Embryonic facial prominence (tissue), 1 donor: ENCODE data around the gene UQCR10.

Experiments used
- DNase-seq: peaks from one replicate; pipeline ENCODE4 v3.0.0-alpha.2; 2016; ENCODE audit errors: extremely low spot score

UQCR10 gene

DNA sequence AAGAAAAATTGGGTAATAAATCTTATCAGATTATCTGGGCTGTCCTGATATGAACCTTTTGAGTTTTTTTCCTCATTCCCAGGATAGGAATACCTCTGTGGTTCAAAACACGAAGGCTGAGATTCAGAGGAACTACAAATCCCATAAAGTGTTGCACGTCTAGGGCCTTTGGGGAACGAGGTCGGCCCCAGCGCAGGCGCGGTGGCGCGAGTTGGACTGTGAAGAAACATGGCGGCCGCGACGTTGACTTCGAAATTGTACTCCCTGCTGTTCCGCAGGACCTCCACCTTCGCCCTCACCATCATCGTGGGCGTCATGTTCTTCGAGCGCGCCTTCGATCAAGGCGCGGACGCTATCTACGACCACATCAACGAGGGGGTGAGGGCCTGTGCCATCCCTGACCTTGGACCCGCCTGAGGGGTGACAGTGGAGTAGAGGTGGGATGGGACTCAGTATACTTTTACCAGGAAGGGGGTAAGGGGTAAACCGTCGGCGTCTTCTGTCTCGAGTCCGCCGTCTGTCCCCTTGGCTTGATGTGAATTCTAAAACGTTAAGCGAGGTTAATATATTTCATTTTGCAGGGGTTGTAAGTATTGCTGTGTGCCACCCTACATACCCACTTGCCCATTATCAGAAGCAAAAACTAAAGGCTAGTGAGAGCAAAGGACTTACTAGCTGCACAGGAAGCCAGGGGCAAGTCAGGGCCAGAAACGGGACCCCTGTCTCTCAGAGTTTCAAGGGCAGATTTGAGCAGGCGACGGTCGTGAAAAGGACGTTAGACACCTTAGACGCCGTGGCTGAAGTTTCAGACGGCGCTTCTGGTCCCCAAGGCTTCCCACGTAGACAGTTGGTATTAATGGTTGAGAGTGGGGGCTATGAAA, at the start of gene UQCR10:
UQCR10 (plus strand) TSS at position 199 of the 881 bp plus-strand sequence; CDS start at position 229, 30 bp downstream.
- peak; percentile 91 for DNase-seq

DNA sequence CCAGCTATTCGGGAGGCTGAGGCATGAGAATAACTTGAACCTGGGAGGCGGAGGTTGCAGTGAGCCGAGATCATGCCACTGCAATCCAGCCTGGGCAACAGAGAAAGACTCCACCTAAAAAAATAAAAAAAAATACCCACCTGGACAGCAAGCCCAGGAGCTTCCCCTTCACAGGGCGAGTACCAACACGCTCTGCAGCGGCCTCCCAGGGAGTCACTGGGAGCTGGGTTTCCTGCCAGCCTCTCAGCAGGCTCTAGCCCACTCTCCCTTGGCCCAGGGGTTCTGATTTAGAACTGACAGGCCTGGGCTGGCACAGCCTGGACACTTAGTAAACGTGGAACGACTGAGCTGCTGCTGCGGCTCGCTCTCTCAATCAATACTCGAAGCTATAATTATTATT, 49.4 kb upstream of the UQCR10 start:
- no peak for DNase-seq

DNA sequence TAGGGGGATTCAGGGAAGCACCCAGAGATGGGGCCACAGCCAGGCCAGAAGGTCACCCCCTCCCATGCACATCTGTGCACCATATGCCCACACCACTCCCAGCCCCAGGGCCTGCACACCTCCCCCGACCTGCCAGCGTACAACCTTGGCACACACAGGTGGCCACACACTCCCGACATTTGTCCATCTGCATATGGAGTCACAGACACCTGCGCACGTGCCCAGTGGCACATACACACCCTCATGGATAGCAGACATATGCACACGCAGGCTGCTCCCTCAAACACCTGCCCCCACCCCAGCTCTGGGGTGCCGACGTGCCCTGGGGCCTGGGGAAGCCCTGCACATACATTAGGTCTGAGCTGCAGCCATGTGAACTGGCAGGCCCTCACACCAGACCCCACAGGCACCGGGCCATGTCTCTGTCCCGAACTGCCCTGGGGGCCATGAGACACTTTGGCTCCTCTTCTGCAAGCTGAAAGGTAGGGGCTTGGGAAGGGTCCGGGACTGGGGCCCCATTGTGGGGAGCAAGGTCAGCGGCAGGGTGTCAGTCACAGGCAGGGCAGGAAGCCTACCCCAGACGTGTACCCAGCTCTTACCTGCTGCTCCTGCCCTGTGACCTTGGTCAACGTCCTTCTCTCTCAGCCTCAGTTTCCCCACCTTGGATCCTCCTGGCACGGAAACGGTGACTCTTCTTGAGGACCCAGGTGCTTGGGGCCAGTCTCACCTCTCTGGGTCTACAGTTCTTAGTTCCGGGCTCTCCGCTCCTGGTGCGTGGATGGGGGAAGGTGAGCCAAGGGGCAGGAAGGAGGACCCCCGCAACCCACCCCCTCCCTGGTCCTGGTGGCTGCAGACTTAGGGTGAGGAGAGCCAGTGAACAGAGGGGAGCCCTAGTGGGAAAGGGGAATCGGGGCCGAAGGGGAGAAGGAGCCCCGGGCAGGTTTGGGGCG, 47.9 kb upstream of the UQCR10 start:
- DNase-seq: no peak

DNA sequence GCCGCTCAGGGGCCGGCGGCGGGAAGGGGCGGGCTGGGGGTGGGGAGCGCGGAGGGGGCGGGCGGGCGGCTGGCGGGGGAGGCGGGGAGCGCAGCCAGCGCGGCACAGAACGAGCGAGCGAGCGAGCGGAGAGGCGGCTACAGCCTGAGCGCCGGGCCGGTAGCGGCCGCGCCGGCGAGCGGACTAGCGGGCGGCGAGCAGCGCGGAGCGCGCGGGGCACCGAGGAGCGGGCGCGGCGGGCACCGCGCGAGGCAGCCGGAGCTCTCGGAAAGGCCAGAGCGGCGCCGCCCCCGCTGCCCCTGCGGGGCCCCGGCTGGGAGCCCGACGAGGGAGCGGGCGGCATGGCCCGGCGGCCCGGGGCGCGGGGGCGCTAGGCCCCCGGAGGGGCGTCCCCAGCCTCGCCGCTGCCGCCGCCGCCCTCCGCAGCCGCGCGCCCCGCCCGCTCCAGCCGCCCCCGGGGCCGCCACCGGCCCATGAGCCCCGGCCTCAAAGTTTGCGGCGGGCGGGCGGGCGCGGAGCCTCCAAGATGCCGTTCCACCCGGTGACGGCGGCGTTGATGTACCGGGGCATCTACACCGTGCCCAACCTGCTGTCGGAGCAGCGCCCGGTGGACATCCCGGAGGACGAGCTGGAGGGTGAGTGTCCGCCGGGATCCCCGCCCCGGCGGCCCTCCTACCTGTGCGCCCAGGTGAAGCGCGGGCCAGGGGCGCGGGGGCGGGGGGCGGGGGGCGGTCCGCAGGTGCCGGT, 47.1 kb upstream of the UQCR10 start, which contains the start of gene CABP7:
CABP7 (plus strand) TSS at position 105 of the 747 bp plus-strand sequence; CDS start at position 527, 422 bp downstream.
- DNase-seq: no peak

DNA sequence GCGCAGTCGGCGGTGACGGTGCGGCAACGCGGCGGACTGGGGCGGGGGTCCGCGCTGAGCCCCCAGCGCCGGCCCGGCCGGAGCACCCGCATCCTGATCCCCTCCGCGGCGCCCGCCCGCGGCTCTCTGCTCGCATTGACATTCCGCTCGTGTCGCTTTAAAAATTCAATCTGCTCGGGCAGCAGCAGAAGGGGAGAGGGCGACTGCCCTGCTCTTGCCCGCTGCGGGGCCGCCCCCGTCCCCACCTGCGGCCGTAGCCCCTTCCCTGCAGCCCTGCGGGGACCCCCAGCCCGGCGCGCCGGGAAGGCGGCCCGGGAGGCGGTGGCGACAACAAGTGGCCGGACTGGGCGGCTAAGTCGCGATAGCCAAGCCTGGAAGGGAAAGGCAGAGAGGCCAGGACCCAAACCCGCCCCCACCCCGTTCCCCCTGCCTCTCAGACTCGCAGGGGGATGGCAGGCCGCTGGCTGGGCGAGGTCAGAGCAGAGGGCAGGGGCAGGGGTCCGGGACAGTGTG, 46.3 kb upstream of the UQCR10 start:
- no peak for DNase-seq

DNA sequence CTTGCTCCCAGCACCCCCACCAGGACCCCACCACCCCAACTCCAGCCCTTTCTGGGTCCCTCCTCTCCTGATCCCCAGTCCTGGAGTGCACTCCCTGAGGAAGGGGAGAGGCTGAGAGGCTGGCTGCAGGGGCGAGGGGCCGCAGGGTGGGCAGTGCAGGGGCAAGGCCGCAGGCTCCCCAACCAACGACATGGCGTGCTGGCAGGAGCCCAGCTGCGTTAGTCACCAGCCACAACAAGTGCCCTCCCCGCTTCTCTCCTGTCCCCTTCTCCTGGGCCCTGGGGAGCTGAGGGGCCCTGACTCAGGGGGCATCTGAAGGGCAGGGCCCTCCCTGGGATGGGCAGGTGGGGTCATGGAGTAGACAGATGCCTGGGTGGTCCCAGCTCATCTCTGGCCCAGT, 45.0 kb upstream of the UQCR10 start:
- DNase-seq: no peak

DNA sequence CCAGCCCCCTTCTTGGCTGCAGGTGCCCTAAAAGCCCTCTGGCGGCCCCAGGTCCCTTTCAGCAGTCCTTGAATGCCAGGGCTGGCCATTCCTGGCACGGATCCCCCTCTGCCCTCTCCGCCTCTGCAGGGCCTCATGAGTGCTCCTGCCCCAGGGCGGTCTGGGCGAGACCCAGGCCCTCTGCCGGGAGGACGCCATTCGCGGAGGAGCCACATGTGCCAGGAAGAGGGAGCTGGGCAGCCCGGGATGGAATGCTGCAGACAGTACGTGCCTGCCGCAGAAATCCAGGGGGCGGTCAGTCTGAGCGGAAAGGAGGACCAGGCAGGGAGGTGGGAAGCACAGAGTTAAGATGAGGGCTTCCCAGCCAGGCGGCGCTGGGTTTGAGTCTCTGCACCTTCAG, 44.6 kb upstream of the UQCR10 start:
- DNase-seq: no peak

DNA sequence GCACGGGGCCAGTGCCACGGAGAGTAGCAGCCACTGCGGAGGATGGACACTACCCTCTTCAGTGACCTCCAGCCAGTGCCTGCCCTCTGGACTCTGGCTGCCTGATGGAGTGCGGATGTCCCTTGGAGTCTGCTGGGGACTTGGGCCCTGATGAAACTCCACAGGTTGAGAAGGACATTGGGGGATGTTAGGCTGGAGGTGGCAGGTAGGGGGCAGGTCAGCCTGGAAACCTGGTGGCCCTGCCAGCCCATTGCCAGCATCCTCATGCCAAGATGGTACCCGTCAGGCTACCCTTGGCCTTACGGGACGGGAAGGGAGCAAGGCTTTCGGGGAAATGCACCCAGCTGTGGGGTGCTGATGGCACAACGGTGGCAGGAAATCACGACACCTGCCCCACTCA, 43.4 kb upstream of the UQCR10 start:
- no peak for DNase-seq

DNA sequence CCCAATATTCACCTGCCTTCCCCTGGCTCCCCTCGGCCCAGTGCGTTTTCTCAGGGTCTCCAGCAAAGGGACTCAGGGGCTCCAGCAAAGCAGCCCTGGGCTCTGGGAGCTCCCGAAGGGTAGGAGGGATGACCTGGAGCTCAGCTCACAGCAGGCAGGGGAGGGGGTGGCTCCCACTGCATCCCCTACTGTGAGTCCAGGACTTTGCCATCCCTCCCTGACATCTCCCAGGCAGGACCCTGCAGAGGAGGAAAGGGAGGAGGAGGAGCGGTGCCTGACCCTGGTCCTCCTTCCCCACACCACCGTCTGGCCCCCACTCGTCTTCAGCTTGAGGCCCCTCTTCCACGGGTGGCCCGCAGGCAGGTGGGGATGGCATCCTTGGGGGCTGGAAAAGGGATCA, 42.3 kb upstream of the UQCR10 start:
- no peak for DNase-seq

DNA sequence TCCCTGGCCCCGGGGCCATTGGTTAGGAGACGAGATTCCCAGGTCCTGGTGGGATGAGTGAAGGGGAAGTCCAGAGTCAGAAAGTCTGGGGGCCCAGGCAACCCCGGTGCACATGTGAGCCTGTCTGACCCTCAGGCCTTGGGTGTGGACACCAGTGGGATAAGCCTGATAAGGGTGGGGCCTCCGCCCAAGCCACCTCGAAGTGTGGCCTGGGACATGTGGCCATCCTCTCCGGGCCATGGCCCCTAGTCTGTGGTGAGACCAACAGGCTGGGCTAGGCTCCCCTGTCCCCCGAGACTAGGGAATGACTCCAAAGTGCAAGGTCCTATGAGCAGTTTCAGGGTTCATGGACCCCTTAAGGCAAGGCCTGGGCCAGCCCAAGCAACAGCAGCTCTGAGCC, 41.1 kb upstream of the UQCR10 start:
- DNase-seq: no peak

DNA sequence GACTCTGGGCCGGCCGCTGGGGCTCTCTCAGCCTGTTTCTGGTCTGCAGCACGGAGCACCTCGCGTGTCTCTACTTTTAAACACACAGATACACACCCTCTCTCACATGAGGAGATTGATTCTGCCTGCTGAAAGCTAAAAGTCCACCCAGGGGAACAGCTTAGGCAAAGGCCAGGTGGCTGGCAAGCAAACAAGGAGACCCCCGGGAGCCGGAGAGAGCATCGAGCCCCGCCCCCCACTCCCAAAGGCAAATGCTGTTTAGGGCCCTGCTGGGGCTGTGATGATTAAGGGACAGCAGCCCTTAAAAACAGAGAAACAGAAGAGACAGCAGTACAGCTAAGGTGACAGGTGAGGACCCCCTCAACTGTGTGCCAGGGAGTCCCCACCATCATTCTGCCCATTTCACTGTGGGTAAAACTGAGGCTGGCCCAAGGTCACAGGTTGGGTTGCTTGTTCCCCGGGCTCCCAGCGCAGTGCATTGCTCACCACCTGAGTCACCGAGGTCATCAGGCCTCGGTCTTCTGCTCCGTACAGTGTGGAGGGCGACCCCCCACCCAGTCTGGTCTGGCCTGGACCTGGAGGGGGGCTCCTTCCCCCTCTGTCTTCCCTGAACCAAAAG, 40.5 kb upstream of the UQCR10 start:
- DNase-seq: no peak

DNA sequence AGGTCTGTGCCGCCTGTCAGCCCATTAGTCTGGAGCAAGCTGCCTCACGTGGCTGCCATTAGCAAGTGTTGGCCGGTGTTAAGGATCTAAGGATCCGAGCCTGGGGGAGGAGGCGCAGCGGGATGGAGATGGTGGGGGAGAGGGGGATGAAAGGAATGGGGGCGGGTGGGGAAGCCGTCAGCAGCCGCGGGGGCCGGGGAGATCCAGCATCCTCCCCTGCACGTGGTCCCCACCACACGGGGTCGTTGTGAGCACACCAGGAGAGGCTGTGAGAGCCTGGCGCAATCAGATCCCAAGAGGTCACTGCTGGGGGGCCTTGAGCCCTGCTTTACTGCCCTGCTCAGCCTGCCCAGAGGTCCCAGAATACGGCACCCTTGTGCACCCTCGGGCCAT, 40.0 kb upstream of the UQCR10 start:
- no peak for DNase-seq

DNA sequence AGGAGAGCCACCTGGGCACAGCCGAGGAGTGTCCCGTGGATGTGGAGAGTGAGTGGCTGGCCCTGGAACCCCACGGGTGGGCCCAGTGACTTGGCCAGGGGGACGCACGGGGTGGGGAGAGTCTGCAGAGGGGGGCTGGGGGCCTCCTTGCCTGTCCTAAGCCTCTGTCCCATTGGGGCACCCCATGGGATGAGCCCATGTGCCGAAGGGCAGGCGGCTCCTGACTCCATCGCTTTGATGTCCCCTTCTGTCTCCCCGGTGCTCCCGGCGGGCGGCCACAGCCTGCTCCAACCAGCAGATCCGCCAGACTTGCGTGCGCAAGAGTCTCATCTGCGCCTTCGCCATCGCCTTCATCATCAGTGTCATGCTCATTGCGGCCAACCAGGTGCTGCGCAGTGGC, 38.0 kb upstream of the UQCR10 start:
- DNase-seq: no peak

DNA sequence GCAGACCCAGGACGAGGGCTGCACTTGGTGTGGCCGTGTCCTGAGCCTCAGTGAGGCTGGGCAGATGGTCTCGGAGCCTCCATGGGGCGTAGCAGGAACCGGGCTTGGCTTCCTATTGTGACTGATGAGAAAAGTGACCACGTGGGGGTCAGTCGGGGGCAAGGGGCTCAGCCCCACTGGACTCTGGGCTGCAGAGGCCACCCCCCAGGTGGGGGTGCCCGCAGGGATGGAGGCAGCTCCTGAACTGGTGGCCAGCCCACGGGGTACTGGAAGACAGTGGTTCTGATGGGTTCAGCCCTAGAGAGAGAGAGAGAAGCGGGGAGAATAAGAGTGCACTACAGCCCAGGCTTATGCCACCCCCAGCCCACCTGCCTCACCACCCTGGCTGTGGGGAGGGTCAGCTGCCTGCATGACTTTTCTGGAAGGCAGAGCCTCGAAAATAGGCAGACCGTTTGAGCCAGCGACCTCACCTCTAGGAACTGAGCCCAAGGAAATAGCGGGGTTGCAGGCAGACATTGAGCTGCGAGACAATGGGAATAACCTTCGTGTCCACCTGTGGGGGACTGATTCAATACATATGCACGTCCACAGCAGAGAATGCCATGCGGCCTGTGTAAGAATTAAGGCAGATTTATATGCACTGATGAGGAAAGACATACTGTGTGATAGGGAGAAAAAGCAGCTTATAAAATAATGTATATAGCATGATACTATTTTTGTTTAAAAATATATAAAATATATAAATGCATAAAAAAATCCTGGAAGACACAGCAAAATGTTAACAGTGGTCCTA, 35.9 kb upstream of the UQCR10 start:
- DNase-seq: no peak

DNA sequence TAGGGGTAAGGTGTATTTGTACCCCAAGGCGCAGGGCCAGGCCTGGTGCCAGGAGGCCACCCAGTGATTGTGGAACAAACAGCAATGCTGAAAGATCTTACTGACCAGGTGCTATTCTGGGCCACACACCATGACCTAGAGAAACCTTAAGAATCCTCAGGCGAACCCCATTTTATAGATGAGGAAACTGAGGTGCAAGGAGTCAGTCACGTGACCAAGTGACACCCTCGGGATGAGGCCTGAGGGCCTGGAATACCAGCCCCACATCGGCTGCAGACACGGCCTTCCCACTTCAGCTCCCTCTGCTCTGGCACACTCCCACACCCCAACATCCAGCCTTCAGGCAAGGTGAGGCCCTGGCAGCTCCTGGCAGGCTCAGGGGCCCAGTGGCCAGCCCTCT, 34.3 kb upstream of the UQCR10 start:
- DNase-seq: no peak

DNA sequence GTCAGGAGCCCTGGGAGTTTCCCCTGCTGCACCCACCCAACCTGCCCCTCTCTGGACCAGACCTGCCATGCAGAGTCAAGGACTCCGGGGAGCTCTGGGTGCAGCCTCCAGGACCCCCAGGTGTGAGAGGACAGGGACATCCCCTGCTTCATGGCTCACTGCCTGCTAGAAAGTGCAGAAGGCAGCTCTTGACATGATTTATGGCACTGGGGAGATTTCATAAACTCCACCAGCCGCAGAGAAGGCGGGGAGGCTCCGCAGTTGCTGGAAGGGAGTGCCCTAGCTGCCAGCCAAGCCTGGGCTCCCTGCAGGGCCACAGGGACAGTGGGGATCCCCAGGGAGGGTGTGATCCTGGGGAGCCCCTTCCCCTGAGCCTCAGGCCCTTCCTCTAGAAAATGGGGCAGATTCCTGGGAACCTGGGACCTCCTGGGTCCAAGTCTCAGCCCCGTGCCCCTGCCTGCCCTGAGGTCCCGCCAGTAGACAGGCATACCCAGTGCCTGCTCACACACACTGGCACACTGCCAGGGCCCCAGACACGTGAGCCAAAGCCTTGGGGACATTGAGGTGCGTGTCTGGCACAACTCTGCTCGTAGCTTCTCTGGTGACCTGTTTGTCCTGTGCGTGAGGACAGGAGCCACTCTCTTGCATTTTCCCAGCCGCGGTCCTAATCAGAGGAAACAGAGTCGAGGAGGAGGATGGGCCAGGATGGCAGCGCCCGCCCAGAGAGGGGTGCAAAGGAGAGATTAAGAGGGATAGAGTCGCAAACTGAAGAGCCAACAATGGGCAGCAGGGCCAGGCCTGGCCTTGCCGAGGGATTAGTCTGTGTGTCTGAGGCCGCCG, 33.6 kb upstream of the UQCR10 start:
- no peak for DNase-seq

DNA sequence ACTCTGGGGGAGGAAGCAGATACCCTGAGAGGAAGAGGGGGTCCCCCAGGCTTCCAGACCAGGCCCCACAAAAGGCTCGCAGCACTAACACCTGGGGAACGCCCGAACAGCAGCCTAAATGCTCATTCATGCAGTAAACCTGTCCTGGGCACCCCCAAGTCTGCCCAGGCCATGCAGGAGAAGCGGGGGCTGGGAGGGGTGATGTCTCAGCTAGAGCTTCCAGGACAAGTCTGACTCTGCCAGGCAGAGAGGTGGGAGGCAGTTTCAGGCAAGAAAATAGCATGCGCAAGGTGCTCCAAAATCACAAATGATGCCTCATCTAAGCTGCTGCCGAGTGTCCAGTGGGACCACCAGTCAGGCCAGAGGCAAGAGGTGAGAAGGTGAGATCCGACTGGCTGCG, 32.8 kb upstream of the UQCR10 start:
- DNase-seq: no peak

DNA sequence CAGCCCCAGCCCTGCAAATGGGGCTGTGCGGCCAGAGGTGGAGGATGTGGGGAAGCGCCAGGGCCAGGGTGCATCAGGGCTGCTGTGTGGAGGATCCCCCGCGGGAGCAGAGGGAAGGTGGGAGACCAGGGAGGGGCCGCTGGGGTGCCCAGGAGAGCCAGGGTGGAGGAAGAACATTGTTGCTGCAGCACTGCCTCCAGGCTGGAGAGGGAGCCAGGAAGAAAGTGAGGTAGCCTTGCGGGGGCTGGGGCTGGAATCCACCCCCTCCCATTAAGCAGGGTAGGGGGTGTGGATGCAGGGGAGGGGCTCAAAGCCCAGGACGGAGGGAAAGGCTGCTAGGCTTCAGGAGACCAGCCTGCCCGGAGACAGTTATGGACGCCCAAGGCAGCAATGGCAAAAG, 32.3 kb upstream of the UQCR10 start:
- no peak for DNase-seq

DNA sequence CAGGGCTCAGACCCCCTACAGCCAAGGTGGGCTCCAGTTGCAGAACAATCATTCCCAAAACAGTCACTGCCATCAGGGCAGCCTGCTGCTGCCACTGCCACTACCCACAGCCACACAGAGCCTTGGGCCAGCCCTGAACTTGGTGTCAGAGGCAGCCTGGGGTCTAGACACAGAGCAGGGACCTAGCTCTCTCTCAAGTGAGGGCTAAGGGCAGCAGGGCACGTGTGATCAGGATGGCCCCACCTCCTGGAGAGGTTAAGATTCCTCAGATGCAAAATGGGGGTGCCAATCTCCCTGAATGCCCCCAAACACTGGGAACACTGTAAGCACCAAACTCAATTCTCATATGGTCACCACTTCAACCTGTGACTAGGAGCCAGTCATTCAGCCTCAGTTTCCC, 31.8 kb upstream of the UQCR10 start:
- DNase-seq: no peak
